RCC 7860 (cell line): ENCODE data around the gene NRCAM.
"Not testable (repeated sequence)": the region's sequence is repeated elsewhere in the genome, so short reads cannot be mapped to it uniquely, and the experiment has no call there.

Source experiments
- DNase-seq: peaks from one replicate; pipeline ENCODE4 v3.0.0-alpha.2; 2015; ENCODE audit warnings: low spot score
- FAIRE-seq: peaks from 2 replicates; lab custom pipeline; 2012; peaks lifted over from hg19 to GRCh38; lab: Jason Lieb, UNC

NRCAM gene

DNA sequence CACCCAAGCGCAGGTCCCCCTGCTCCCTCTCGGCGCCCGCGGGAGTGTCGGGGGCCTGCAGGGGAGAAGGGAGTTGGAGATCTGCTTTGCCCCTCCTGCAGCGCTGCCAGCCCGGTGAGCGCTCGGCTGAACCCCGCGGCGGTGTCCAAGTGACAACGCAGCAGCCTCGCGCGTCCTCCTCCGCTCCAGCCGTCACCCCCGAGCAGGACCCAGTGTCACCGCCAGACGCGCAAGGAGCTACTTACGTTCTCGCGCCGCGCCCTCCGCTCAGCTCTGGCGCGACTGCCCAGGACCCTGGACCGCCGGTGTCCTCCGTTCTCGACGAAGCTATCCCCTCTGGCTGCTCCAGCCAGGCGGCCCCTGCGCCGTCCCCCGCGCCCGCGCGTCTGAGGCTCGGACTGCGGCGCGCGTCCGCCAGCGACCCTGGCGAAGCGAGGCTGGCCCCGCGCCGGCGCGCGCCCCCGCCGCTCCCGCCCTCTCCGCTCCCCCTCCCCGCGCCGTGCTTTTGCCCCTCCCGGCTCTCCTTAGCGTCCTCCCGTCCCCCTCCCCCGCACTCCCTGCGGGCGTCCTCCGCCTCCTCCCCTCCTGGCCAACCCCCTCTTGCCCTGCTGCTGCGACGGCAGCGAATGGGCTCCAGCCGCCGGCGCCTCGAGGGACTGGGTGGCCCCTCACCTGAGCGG, at the start of gene NRCAM:
Gene NRCAM (minus strand): TSS at position 439 of the 680 bp plus-strand sequence. CDS start 216,372 bp downstream, outside the sequence.
- no peak for DNase-seq
- no peak for FAIRE-seq

DNA sequence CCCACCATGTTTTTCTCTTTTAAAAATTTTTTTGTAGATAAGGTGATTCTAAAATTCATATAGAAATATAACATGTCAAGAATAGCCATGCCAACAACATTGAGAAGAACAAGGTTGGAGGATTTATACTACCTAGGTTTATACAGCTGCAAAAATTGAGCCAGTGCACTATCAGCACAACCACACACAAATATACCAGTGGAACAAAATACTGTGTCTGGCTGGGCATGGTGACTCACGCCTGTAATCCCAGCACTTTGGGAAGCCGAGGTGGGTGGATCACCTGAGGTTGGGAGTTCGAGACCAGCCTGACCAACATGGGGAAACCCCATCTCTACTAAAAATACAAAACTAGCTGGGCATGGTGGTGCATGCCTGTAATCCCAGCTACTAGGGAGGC, 48.3 kb upstream of the NRCAM start:
- not testable (repeated sequence) for FAIRE-seq, DNase-seq

DNA sequence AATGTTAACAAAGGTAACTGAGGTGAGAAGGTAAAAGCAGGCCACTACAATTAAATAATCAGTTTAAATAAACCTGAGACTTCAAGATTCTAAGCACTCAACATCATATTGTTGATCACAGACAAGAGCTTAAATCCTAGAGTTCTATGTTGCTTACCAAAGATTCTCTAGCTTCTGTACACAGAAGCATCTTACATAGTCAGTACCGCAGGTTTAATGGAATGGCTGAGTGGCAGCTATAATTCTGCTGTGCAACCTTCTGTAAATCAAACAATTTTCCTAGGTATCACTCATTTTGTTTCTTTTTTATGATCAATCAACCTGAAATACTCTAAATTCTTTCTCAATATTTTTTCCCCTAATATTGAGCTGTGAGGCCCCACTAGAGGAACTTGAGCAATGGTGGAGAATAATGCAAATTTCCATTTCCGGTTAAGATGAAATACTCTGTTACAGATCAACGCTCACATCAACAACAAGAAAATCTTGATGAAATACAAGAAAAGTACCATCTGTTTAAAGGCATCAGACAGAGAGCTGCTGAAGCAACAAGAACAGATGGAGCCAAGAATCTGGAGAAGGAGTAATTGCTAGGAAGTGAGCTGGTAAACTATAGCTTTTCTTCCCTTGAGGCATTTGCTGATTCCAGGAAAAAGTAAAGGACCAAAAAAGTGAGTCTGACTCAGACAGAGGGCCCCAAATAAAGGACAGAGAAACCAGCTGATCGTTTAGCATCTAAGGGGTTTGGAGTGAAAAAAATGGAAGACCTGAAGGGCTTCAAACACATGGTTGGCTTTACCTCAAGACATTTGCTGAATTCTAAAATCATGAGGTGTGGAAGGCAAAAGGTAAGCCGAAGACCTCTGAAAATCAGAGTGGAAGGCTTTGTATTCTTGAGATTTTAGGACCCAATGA, 47.1 kb upstream of the NRCAM start:
- no peak for DNase-seq
- no peak for FAIRE-seq

DNA sequence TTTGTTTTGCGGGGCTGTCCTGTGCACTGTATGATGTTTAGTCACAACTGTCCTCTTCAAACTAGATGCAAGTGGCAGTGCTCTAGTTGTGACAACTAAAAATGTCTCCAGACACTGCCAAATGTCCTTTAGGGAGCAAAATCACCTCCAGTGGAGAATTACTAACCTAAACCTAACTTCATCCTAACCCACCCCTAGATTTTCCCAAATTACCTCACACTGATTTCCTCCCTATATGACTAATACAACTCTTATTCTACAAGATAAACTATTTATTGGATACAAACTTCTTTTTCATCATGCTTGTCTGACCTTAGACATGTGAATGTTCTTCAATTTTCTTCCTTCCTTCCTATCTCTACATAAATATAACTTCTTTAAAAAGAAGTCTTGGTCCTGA, 43.3 kb upstream of the NRCAM start:
- FAIRE-seq: no peak
- no peak for DNase-seq

DNA sequence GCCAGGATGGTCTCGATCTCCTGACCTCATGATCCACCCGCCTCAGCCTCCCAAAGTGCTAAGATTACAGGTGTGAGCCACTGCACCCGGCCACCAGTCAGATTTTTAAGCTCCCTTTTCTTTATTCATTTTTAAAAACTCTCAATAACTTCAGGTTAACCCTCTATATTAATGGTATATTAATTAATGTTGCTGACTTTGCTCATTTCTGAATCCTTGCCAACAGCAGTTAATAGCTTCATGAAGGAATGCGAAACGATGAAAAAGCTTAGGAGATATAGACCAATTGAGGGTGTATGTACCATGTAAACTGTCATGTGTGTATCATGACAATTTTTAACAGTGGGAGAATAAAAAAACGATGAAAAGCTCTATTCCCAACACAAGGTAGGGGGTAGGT, 42.2 kb upstream of the NRCAM start:
- DNase-seq: no peak
- no peak for FAIRE-seq

DNA sequence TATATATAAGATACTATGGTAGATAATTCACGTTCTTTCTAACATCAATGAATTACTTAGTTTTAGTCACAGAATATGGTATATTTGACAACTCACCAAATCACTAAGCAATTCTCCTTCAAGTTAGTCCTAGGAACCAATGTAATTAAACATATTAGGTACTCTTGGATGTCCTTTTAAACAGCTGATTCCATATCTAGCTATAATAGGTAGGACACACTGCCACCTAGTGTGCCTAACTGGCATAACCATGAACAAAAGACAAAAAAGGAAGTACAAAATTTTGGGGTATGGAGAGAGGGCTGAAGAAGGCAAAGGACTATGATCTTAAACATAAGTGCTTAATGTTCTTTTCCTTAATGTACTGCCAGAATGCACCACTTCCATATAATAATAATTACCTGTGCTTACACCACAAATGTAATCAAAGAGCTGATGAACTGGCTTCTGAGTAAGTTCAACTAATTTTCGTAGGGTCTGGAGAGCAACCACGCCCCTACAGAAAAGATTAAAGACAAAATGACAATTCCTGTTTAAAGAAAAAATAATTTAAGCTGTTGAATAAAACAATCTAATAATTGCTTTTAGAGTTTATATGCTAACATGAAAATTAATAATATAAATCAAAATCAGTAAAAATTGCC, 41.0 kb upstream of the NRCAM start:
- FAIRE-seq (peak; percentile 88), DNase-seq (peak; percentile 53)

DNA sequence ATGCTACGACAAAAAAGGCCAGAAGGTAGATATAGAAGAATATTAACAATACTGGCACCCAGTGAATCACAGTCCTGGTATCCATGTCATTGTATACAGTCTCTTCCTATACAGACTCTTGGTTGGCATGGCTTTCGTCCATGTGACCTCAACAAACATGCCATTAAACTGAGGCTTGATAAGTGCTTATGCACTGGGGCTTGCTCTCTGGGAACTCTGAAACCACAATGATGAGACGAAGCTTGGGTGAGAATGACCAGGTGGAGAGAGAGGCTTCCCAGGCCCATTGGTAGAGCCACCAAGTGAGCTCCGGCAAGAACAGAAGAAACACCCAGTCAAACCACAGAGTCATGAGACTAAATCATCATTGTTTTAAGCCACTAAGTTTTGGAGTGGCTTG, 36.5 kb upstream of the NRCAM start:
- FAIRE-seq (peak; percentile 98), DNase-seq (peak; percentile 99)

DNA sequence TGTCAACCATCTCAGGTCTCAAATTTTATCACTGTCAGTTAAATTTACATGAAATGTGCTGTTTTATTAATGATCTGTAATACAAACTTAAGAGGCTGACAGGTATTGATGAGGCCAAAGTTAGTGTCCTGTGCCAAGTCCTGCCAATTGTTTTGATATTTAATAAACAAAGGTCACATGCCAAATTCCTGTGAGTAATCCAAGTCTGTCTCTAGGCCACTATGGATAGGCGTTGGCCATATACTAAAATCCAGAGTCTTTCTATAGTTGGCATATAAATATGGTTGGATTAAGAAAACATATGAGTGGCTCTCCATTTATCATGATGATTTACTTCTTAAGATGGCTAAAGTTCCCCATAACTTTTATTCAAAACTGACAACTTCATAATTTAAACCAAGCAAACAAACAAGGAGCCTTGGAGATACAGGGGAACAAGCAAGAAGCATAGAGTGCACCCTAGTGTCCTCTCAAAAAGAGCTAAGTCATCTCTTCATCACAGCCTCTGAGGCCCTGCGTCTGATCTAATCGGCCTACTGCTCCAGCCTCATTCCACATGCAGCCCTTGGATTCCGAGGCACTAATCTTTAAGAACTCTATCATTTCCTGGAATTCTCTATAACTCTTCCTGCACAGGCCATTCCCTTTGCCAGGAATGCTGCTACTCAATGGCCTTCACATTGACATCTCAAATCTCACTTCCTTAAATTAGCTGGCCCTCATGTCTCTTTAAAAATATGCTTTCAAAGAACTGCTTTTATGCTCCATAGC, 32.7 kb upstream of the NRCAM start:
- FAIRE-seq: no peak
- DNase-seq: no peak

DNA sequence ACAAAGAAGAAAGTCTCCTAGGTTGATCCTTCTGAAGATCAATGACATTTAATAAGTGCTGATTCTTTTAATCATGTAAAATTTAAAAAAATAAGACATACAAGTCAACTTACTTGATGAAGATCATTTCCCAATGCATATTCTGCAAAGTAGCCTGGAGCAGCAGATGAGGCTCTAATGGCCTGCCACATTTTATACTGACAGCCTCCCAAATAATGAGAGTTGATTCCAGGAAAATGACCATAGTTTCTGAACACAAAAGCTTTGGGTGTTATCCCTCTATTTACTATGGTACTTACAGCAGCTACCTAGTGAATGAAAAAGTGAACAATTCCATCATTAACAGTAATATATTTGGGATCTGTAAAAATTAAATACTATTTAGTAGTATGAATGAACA, 31.4 kb upstream of the NRCAM start:
- FAIRE-seq: no peak
- no peak for DNase-seq

DNA sequence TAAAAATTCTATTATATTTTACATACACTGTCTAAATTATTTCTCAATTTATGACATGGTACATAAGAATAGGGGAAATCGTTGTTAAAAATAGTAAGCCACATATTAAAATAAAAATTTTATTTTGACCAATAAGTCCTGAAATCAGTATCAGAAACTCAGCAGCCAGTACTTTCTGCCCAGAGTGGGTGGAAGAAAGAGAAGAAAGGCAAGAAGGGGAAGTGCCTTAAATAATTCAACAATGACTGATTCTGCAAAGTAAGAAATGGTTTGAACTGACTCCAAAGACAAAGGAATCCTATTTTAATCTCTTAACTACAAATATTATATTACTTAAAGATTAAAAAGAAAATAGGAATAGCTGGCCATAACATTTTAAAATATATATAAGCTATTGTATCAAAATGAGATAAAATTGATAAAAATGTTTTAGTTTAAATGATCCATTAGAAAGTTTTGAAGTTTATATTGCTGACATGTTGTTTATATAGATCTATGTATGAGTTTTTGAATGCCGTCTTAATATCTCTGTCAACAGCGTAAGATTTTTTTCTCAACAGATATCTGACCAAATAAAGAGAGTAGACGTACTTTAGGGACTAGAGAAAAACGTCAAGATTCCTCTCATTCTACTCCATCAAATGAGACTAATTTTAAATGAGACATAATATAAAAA, 30.2 kb upstream of the NRCAM start:
- FAIRE-seq: peak; percentile 53
- DNase-seq: no peak

DNA sequence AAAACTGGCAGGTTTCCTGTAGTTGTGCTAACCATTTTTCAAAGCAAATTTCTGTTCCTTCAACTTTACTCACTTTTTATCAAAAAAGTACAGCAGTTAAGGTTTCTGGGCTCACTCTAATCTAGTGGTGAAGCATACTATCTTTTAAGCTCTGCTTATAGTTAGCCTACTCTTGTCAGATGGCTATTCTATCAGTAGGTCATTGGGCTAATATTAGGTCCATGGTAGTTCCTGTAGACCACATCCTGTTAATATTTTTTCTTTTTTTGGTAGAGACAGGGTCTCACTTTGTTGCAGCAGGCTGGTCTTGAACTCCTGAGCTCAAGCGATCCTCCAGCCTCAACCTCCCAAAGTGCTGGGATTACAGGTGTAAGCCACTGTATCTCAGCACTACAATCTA, 27.9 kb upstream of the NRCAM start:
- FAIRE-seq: no peak
- no peak for DNase-seq

DNA sequence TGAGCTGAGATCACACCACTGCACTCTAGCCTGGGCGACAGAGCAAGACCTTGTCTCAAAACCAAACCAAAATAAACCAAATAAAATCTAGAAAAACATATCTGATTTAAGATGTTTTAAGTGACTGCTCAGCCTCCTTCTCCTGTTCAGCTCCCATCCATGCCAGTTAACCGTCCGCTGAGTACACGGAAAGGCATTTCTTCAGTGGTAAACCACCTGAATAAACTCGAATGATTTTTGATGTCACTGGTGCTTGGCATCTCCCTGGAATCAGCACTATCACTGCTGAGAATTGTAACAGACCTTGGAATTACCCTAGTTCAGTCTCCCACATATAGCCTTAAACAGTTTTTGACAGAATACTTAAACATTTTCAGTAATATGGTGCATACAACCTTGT, 24.1 kb upstream of the NRCAM start:
- FAIRE-seq: peak; percentile 83
- DNase-seq: peak; percentile 83

DNA sequence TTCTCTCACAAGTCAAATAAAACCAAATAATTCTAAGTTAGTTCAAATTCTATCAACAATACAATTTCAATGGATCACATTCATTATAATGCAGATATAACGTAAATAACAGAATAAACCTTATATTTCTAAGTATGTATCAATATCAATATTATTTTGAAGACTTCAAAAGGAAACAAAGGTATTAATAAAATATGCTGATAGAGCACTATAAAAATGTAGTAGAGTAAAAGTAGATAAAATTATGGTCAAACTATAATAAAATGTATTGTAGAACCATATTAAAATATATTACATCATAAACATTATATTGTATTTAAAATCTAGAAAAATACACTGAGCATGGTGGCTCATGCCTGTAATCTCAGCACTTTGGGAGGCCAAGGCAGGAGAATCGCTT, 23.5 kb upstream of the NRCAM start:
- DNase-seq (no peak), FAIRE-seq (peak; percentile 65)

DNA sequence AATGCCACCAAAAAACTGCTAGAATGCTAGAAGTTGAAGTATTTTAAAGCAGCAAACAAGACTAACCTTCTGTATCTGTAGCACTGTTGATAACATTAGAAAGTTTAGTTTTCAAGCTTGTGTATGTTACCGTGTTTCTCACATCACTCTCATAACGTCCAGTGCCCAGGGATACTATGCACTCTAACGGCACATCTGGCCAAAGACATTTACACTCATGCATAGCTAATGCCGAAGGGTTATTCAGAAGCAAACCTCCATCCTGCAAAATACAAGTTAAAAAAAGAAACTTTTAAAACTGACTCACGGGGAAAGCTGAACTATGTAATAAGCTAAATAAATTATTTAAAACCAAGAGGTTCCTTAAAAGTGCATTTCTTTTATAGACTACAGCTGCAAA, 22.9 kb upstream of the NRCAM start:
- DNase-seq (no peak), FAIRE-seq (no peak)

DNA sequence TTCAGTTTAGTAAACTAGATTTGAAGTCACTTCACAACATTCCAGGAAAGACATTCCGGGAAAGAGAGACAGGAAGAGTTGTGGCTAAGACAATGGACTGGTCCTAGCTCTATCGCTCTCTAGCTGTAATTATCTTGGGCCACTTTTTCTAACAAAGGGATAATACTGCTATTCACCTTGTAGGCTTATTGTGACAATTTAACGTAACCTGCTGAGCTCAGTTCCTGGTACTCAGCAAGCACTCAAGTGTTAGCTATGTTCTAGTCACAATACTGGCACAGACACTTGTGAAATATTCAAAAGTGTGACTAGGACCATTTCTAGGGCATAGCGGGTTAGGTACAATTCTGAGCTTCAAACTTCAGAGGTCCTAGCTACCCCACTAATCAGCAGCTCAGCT, 12.0 kb upstream of the NRCAM start:
- FAIRE-seq (no peak), DNase-seq (no peak)

DNA sequence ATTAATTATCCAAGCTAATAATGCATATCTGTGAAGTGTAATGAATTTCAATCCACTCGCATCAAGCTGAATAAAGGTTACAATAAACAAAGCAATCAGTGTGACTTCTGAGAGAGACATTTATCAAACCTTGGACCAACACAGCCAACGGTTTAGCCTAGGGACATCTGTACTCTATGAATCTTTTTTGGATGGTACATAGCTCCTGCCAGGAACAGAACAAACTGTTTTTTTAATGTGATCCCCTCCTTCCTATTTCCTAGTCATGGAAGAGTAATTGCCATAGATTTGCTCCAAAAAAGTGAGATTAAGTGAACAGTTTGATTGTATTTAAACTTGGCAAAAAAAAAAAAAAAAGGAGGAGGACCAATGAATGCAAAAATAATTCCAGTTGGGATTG, 11.2 kb upstream of the NRCAM start:
- DNase-seq (no peak), FAIRE-seq (no peak)

DNA sequence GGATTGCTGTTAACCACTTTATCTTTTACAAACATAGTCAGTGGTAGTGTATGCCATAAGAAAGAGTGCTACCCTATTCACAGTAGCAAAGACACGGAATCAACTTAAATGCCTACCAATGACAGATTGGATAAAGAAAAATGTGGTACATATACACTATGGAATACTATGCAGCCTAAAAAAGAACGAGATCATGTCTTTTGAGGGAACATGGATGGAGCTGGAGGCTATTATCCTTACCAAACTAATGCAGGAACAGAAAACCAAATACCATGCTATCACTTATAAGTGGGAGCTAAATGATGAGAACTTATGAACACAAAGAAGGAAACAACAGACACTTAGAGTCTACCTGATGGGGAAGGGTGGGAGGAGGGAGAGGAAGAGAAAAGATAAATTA, 10.1 kb upstream of the NRCAM start:
- DNase-seq: not testable (repeated sequence)

DNA sequence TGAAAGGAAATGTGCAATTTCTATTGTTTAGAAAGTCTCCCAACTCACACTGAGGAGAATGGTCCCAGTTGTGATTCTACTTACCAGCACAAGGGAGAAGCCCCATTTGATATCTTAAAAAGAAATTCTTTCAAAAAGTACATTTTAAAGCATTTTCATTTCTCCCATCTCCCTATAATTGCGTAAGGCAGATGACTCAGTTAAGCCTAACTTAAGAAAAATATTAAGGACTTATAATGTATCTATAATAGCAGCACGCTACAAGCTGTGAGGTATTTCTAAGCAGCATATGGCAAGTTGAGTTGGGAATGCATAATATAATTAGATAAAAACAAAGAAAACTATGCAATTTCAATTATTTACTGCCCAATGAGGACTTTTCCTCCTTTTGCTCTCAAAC, 8.5 kb upstream of the NRCAM start:
- FAIRE-seq (no peak), DNase-seq (no peak)

More for the DNA sequence above, 10.1 kb upstream of the NRCAM start:
- not testable (repeated sequence) for FAIRE-seq

DNA sequence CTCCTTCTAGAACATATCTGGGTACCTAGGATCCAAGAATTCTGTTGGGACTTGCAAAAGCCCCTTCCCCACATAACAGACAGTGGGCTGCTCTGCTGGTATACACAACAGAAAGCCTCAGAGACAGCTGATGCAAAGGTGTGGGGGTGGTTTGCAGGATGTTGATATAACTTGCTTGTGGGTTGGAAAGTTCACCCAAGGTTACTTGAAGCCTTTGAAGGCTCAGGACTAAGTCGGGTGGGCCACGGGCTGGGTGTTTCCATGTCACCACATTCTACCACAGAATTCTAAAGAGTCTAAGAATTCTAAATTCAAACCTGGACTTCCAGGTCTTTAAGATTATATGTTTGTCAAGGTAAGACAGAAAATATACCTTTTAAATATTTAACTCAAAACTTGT, 7.4 kb upstream of the NRCAM start:
- FAIRE-seq (no peak), DNase-seq (no peak)

DNA sequence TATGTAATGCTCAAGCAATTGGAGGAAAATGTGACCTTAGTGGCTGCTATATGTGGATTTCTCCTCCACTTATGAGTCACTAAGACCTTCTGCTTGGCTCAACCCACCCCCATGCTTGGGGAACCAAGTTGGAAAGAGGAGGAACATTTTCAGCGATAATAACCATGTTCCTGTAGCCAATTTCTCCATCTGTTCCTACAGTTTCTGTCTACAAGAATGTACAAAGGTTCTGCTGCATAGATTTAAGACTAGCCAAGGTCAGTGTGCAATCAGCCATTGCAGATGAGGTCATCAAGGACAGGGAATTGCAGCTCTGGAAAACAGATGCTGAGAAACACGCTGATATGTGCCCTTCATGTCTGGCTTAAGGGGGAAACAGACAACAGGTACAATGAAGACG, 5.6 kb upstream of the NRCAM start:
- FAIRE-seq (peak; percentile 76), DNase-seq (peak; percentile 56)
